GM21515 (cell line): Measurements from ENCODE around the gene TBC1D22A.

Source experiments
- ATAC-seq: cut with Tn5 transposase; IDR thresholded peaks from one replicate; pipeline ENCODE4 v1.9.1; 2021; ENCODE audit not compliant: unreplicated experiment

TBC1D22A gene

DNA sequence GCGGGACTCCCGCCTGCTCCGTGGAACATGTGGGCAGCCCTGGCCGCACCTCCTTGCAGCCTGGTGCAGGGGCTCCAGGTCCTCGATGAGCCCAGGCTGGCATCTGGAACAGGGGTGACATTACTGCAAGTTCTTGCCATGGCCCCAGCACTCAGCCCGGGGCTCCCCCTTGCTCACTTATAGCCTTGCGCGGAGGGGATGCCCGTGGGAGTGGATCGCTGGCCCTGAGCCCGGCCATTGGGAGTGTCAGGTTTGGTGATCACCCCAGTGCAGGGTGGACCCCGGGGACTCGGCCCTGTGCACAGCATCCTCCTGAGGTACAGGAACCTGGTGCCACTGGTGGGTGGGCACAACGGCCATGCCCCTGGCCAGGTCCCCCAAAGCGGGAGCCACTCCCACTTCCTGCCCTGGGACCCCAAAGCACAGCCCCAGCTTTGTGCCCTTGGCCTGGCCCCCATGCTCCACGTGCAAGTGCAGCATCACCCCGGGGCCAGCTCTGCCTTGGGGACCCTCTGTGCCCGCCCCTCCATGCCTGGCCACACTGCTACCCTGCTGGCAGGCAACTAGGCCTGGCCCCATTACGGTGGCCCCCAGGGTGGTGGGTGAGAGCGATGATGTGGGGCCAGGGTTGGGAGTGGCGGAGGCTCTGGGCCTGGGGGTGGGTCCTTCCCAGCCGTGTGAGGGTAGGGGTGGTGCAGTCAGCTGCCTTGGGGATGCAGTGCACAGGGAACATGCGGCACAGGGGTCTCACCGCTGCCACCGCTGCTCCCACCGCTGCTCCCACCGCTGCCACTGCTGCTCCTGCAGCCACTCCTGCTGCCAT is 439.8 kb downstream of the TBC1D22A start:
- no peak for ATAC-seq

GRCh38 chr22:47202819-47203553 is 440.5 kb downstream of the TBC1D22A start:
- no peak for ATAC-seq

DNA sequence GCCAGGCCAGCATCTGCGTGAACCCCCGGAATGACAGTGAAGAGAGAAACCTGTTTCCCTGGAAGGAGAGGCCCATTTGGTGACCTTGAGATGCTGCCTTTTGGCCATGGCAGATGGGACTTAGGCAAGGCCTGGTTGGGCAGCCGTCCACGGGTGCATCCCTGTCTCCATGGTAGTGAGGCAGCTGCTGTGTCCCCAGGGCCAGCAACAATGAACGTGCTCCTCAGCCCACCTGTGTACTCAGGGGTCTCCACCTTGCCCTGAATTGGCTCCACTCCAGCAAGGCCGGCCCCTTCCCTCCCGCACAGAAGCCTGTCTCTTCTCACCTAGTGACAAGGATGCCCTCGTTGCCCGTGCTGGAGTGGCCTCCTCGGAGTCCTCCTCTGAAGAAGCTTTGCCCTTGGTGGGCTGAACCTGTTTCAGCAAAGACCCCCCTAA is 441.1 kb downstream of the TBC1D22A start:
- no peak for ATAC-seq

- no peak for ATAC-seq
These were observed 441.8 kb downstream of the TBC1D22A start for GRCh38 chr22:47204002-47204979.

GRCh38 chr22:47205081-47205491 is 442.6 kb downstream of the TBC1D22A start:
- ATAC-seq: no peak

- no peak for ATAC-seq
These were observed 443.1 kb downstream of the TBC1D22A start for GRCh38 chr22:47205554-47205953.

- ATAC-seq: no peak
These were observed 443.7 kb downstream of the TBC1D22A start for GRCh38 chr22:47206164-47206563.

- ATAC-seq: no peak
These were observed 444.3 kb downstream of the TBC1D22A start for GRCh38 chr22:47206666-47207218.

GRCh38 chr22:47207387-47207786 is 444.9 kb downstream of the TBC1D22A start:
- ATAC-seq: no peak

DNA sequence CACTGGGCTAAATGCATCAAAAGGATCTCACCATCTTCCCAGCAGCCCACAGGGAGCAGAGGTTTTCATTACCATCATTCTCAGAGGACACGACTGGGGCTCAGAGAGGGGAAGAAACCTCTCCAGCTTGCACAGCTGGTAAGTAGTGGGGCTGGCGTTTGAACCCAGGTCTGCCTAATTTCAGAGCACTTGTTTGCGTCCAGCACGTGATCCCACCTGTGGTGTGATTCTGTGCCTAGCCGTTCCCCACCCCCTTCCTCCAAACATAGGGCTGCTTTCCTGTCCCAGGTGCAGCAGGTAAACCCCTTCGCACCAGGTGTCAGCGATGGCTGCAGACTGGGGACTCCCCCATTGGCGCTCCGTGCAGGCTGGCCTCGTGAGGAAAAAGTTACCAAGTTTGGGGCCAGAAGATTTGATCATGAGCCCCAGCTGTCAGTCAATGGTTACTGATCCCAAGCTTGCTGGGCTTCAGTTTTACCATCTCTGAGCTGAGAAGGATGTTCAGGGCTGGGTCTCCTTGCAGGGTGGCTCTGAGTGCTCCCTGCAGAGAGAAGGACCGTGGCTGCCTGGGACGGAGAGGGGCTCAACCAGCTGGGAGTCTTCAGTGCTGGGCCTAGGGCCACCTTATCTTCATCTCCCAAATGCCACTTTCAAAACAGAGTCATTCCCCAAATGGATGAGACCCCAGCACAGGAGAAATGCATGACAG is 445.6 kb downstream of the TBC1D22A start:
- ATAC-seq: no peak

GRCh38 chr22:47208630-47209029 is 446.2 kb downstream of the TBC1D22A start:
- ATAC-seq: no peak

DNA sequence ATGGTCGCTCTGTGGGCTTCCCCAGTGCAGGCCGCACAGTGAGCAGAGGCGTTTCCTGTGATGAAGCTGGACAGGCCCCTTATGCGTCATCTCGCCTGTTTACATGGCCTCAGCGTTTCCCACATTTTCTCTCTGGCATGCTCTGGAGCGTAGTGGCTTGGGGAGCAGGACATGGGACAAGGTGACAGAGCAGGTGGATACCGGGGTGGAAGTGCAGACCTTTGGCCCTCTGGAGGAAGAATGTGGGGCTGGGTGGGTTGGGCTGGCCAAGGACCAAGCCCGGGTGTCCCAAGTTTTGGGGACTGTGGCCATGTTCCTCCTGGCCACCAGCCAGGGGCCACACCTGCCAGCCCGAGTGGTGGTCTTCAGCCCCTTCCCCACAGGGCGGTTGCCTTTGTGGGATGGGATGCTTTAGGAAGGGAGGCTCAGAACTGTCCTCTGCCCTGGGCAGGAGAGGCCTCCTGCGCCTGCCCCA is 446.6 kb downstream of the TBC1D22A start:
- ATAC-seq: no peak

GRCh38 chr22:47209547-47210023 is 447.1 kb downstream of the TBC1D22A start:
- ATAC-seq: no peak

- no peak for ATAC-seq
These were observed 447.7 kb downstream of the TBC1D22A start for GRCh38 chr22:47210112-47210657.

GRCh38 chr22:47210686-47211085 is 448.2 kb downstream of the TBC1D22A start:
- ATAC-seq: no peak

DNA sequence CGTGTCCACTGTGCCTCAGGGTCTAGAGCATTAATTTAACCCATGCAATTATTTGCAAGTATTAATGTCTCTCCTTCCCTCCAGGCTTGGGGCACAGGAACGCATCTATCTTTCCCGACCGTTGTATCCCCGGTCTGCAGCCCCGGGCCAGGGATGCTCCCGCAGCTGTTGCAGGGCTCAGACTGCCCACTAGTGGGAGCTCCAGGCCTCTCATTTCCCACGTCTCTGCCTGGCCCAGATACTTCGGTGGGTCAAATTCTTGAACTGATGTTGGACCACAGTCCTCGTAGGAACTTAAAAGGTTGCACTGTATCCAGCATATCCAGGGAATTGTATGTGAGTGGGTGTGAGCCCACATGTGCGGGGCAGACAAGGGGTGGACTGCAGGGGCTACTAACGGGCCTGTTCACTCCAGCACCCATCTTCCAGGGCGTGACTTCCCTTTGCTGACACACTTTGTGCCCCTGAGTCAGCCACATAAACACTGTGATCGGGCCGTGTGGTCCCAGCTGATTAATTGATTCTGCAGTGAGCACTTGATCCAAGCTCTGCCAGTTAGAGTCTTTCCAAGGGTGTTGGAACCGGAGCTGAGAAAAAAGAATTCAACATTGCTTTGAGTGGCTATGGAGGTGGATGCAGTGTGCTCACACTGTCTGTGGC is 451.3 kb downstream of the TBC1D22A start:
- no peak for ATAC-seq

- no peak for ATAC-seq
These were observed 453.4 kb downstream of the TBC1D22A start for GRCh38 chr22:47215851-47216250.

GRCh38 chr22:47218671-47219070 is 456.2 kb downstream of the TBC1D22A start:
- no peak for ATAC-seq

DNA sequence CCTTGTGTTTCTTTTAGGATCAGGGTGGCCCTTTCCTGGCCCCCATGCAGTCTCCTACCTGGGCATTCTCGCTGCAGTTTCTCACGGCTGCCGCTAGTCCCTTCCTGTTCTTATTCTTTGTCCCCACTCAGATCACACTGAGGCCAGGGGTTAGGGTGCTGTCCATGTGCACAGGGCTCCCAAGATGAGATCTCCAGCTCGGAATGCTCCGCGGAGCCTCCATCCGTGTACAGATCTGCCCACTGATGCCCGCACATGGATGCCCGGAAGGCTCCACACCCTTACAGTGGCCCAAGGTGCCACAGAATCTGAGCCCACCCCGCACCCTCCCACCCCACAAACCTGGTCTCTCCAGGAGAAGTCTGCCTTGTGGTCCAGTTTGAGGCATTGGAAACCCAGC is 457.3 kb downstream of the TBC1D22A start:
- ATAC-seq: no peak
